T-helper 22 cell (primary cell): ENCODE measurements around the gene NR2F1.

Experiments
- DNase-seq: peaks from one replicate; pipeline ENCODE4 v3.0.0-alpha.2; 2020; ENCODE audit warnings: low read depth

Gene NR2F1

DNA sequence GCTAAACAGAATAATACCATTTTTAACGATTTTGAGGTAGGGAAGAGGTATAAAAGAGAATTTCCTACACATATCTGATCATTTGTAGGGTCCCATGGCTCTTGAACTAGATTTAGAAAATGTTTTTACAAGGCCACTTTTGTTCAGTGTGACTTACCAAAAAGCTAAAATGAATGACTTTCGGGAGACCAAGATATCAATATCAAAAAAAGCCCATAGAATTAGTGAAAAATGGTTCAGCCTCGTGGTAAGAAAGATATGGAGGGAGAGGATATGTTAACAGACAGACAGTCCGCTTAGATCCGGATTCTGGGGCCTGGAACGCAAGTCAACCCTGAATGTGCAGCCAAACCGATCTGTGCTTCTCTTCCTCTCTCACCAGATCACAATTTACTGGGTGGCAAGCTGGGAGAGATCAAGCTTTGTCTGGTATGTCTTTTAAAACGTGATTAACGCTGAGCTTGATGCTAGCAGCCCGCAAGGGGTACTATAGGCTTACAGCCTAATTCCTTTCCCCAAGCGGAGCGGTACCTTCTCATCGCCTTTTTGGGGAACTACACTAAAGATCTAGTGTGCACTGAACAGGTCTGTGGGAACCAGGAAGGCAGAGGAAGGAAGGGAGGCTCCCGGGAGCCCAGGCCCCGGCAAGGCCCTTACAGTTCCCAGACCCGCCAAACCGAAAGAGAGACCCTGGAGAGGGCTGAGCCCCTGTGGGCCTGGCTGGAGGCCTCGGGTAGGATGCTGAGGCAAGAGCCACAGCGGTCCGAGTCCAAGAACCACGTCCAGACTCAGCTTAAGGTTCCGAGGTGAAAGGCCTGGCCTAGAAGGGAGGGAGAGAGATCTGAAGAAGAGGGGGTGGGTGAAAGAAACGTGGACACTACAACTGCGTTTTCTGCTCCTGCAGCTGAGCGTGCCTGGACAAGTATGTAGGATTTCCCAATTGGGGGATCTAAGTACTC is 4.9 kb upstream of the NR2F1 start:
- no peak for DNase-seq

DNA sequence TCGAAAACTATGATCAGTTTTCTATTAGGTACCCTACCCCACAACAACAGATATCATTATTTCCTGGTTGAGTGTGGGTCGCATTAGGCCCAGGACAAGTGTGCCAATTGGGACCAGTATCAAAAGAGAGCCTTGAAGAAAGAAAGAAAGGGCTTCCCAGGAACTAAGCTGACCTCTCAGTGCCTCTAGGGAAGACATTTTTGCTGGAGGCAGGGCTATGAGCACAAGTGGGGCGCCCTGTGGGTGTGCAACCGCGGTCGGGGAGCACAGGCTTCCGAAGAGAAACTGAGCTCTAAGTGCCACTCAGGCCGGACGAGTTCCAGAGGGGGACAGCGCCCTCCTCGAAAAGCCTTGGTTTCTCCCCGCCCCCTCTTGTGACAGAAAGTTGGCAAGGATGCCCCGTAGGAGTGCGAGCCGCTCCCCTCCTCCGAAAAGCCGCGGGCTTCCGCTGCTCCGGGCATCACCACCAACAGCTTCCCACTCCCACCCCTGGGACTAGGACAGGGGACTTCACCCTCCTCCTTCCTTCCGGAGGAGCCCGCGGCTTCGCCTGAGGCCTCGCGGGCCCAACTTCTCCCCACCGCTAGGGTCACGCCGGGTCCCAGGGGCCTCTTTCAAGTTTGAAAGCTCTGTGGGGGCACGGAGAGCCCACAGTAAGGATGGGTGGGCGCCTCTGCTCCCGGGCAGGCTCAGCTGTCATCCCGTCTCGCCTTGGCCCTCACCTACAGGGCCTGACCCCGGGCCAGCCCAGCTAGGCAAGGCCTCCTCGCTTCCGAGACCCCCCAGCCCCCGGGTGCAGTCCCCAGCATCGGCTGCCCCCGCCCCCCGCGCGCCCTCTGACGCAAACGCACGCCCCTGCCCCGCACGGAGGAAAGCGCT is 4.0 kb upstream of the NR2F1 start:
- no peak for DNase-seq

DNA sequence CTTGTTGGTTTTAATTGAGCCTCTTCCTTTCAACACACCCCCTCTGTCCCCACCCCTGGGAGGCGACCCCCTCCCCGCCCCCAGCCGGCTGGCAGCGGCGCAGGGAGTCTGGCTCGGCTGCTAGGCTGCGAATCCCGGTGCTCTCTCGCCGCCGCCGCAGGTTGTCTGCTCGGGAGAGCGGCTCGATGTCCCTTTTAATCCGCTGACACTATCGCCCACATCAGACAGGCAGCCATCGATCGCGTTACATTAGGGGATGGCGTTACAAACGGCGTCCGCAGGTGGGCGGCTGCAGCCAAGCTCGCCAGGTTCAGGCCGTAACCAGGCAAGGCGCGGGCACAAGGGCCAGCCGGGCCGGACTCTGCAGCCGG is 3.3 kb upstream of the NR2F1 start:
- no peak for DNase-seq

DNA sequence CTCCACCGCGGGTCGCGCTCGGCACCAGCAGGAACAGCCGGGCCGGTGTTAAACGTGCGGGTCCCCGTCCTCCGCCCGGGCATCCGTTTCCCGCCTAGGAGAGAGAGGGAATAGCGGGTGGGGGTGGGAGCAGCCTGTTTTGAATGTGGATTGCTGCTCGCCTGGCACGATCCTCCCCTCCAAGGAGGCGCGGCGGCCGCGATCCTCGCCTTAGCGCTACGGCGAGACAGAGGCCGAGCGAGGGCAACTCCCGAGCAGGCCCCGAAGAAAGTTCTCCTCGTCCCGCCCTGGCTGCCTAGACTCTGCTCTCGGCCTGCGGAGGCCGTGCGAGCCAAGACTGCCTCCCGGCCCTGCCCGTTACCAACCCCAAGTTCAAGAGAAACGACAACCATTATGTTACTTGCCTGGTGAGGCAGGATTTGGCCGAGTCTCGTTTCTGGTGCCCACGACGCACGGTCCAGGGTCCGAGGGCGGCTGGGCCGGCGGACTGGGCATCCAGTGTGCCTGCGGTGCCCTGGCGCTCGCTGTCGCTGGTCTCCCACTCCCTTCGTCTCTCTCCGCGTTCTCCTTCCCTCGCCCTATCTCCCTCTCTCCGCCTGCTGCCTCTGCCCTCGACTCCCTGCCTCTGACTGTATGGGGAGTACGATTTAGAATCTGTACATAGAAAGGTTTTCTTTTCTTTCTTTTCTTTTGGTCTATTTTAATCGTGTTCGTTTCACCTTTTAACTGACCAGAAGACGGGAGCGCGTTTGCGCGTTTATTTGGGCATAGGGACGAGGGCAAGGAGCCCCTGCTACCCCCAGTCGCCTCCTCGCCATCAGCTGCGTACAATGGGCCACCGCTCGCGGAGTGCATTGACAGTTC is 2.7 kb upstream of the NR2F1 start:
- no peak for DNase-seq

DNA sequence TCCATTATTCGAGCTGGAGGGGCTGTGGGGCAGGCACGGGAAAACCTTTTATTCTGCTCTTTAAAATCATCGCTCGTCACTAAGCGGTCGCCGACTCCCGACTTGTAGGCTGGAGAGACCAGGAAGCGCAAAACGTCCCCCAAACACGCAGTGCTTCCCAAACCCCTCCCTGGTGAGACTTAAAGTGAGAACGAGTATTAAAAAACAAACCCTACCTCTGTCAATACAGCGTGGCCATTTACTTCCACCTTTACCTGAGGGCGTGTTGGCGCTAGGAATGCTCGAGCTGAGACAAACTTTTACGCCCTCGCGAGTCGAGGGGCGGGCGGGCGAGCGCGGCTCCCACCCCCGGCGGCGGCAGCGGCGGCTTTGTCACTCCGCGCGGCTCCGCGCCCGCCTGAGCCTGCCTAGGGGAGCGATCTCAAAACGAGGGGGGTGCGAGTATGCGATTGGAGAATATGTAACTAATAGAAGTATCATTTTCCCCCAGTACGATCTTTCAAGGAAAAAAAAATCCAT is 2.0 kb upstream of the NR2F1 start, which contains the start of gene NR2F1-AS1:
TSS of gene NR2F1-AS1 (minus strand) at position 293 of the 519 bp plus-strand sequence.
- DNase-seq: no peak

DNA sequence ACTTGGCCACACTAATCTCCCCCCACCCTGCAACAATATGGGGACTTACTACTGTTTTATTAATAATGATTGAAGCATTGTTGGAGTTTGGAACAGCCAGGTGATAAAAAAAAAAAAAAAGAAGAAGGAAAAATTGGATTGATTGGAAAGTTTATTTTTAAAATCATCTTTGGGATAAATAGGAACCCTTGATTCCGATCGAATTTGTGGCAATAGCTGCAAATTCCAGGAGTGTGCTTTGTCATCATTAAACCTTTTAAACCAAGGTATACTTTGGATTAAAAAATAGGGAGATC is 907 bp upstream of the NR2F1 start:
- no peak for DNase-seq

DNA sequence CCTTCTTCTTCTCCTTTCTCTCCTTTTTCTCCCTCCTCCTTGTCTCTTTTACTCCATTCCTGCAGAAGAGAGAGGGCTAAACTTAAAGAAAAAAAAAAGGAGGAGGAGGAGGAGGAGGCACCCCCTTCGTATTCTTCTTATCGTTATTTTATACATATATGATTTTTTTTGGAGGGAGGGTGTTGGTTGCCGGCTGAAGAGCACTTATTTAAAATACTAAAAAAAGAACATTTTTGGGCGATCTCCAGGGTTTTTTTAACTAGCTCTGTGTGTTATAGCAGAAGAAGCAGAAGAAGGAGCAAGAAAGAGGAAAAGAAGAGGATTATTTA is 381 bp downstream of the NR2F1 start:
- no peak for DNase-seq

DNA sequence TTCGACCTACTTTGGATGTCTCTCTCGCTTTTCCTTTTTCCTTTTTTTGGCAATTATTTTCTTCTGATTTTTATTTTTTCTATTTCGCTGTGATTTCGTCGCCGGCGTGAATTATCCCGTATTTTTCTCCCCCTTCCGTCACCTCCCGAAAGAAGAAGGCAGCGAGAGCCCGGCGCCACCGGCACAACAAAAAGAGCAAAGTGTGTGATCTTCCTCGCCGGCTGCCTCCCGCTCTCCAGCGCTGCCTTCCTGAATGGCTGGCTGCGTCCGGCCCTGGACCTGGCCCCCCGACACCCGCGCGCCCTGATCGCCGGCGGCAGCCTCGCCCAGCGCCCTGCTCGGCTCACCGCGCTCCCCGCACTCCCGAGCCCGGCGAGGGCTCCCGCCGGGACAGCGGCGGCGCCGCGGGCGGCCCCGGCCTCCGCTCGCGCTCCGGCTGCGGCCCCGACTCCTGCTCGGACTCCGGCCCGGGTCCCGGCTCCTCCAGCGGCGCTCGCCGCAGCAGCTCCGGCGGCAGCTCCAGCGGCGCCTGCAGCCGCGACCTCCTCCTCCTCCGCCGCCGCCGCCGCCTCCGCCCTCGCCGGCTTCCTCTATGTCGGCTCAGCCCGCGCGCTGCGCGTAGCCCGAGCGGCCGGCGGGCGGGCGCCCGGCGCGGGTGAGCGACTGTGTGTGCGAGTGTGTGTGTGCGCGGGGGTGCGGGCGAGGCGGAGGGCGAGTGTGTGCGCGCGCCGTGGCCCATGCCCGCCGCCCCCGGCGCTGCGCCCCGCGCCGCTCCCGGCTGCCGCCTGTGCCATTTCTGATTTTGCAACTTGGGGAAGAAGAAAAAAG is 960 bp downstream of the NR2F1 start:
- DNase-seq: no peak

DNA sequence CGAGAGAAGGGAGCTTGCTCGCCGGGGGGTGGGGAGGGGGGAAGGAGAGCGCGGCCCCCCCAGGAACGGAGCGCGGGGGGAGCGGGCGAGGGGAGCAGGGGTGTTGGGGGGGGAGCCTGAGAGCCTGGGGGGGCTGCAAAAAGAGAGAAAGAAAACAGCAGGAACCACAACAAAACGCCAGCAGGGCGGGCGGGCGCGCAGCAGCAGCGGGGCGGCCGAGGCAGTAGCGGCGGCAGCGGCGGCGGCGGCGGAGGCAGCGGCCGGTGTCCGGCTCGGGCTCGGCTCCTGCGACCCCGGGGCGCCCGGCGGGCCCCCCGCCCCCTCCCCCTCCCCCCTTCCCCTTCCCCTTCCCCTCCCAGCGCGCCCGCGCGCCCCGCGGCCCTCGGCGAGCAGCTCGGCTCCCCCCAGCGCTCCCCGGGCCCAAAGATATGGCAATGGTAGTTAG is 1.6 kb downstream of the NR2F1 start:
- no peak for DNase-seq

DNA sequence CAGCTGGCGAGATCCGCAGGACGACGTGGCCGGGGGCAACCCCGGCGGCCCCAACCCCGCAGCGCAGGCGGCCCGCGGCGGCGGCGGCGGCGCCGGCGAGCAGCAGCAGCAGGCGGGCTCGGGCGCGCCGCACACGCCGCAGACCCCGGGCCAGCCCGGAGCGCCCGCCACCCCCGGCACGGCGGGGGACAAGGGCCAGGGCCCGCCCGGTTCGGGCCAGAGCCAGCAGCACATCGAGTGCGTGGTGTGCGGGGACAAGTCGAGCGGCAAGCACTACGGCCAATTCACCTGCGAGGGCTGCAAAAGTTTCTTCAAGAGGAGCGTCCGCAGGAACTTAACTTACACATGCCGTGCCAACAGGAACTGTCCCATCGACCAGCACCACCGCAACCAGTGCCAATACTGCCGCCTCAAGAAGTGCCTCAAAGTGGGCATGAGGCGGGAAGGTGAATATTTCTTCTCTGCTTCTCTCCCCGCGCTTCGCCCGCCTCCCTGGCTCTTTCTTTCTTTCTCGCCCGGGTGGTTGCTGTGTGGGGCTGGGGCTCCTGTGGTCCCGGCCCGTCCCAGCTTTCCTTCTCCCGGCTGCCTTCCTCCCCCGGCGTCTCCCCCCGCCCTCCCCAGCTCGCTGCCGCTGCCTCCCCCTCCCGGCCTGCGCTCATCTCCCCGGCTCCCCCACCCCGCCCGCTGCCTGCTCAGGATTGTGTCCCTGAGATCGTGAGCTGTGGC is 2.2 kb downstream of the NR2F1 start:
- no peak for DNase-seq

DNA sequence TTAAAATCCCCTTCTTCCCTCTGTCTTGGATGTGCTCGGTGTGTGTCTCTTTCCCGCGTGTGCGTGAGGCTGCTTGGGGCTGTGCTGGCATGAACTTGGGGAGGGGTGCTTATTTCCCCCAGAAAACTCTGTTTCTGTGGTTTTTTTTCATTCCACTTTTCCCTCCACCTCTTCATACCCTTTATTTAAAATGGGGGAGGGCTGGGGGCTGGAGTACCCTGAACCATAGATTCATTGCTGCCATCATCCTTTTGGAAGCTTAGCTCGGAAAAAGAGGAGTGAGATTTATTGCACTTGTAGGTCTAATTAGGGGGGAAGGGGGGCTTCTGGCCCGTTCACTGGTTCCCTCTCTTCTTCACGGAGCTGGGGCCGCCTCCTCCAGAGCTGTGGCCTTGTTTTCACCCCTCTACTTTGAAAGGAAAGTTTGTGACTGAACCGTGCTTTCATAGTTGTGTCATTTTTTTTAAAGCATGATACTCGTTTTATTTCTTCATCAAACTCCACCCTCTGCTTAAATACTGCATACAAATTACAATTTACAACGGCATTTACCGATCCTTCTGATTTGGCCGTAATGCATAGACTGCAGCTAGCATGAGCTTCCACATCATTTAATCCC is 2.9 kb downstream of the NR2F1 start:
- DNase-seq: no peak

DNA sequence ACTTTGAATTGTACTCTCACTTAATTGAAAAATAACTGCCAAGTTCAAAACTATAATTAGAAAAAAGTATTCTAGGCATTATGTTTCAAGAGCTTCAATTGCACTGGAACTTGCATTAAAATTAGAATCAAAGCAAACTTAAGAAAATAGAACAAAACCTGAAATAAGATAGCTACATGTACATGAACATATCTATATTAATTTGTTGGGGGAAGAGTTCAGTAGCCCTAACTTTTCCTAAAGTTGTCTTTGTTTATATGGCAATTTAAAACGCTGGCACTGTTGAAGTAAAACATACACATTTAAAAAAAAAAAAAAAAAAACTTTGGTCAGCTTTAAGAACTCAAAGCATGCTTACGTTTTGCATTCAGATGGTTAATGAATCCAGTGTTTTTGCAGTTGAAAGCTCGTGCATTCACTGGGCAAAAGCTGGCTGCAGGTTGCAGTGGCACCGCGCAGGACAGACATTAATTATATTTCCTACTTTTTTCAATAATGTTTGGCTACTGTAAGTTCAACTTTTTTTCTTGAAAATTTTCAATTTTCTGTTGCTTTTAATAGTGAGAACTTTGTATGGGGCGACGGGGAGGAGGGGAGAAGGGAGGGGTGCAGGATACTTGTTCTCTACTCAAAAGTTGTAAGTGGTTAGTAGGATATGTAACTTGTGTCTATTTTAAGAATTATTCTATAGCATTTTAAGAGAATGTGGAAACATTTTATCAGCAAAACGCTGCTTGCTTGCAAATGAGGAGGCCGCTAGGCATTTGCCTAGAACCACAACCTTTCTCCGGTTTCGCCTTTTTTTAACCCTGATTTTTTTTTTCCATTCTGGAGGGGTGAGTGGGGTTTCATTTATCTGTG is 3.9 kb downstream of the NR2F1 start:
- no peak for DNase-seq

DNA sequence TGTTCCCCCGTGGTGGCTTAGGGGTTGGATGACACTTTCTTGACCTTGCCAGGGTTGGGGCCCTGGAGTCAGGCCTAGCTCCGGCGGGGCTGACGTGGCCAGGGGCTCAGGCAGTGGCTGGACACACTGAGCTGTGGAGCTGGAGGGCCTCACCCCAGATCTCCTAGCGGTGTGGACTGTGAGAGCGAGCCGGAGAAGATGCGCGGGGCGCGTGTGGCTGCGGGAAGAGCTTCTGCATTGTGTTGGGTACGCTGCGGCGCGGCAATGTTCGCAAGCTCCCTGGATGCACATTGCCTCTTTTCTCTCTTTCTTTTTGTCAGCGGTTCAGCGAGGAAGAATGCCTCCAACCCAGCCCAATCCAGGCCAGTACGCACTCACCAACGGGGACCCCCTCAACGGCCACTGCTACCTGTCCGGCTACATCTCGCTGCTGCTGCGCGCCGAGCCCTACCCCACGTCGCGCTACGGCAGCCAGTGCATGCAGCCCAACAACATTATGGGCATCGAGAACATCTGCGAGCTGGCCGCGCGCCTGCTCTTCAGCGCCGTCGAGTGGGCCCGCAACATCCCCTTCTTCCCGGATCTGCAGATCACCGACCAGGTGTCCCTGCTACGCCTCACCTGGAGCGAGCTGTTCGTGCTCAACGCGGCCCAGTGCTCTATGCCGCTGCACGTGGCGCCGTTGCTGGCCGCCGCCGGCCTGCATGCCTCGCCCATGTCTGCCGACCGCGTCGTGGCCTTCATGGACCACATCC is 4.8 kb downstream of the NR2F1 start:
- no peak for DNase-seq

DNA sequence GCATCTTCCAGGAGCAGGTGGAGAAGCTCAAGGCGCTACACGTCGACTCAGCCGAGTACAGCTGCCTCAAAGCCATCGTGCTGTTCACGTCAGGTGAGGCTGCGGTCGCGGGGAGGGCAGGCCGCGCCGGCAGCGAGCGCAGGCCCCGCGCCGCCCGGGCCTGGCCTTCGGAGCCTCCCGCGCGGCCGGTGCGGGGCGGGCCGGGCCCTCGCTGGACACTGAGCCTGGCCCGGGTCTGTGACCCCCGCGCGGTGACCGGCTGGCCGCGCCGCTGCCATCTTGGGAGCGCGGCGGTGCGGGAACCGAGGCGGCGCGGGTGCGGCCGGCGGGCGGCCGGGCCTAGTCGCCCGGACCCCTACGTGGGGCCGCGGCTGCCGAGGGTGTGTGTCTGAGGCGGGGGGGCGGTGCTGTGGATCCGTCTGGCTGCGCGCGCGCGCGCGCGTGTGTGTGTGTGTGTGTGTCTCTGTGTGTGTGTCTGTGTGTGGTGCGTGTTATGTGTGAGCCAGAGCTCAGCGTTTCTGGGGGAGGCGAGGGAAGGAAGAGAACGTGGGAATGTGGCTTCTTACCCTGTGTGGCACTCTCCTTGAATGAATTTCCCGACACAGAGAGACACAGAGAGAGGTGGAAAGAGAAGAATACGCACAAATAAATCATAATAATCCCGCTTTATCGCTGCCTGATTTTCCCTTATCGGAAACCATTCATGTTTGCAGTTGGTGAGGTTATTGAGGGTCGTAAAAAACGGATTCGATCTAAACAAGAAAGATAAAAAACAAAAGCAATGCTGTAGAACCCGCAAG is 5.5 kb downstream of the NR2F1 start:
- no peak for DNase-seq

DNA sequence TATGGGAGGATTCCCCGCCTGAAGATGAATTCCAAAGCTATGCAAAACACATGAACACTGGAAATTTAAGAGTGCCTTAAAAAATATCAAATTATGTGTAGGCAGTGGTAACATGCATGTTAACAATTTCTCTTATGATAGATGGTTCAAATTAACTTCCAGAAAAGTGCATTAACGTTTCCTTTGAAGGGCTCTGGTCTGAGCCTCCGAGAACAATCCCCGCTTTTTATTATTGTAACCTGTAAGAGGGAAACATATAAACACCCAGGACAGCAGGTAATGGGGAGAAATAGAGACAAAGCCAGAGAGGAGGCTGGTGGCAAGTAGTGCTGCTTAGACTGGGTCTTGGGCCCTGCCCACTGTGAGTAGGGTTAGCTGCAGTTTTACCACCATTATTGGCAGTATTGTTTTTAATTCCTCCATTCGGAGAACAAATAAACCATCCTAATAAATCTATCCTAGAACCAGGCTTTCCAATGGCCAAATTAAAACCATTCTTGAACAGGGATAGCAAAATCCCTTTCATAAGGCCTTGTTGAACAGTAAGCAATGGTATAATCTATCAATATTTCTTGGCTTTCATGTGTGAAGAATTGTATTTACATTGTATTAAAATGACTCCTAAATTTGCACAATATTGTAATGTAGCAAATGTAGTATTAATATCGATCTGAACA is 6.3 kb downstream of the NR2F1 start:
- no peak for DNase-seq

DNA sequence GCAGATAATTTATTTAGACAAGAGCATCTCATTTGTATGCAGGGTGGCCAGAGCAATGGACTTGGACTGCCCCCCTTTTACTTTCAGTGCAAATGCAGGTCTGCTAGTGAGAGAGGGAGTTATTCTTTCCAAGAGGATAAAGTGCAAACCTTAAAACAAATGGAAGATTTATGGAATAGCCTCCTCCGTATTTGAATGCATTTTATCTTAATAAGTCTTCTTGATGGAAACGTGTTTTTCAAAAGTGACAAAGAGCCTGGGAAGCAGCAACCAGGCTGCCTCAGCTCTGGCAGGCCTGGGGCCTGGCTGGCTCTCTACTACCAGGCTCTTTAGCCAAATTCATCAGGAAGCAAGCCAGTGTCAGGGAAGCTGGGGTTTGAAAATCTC is 6.8 kb downstream of the NR2F1 start:
- no peak for DNase-seq

DNA sequence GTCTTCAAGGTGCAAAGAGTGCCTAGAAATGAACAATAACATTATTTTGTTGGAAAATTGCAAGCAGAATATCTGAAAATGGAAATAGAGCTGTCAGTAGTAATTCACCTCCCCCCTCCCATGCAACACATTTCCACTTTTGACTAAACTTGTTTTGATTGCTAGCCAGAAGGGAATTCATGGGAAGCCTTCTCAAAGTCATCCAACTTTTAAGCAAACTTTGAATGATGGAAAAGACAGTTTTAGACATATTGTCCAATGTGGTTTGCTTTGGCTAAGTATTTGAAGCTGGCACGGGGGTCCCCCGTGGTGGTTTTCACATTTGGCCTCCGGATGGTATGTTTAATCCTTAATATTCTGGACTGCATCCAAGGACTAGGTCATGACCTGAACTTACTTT is 7.5 kb downstream of the NR2F1 start:
- no peak for DNase-seq
